Neural progenitor cell (in vitro differentiated cells): ENCODE data around the gene LYST.

ENCODE experiments used
- EZH2 ChIP-seq: fragments of 200-600 bp; sonication (generic); IDR thresholded peaks from 2 replicates; pipeline ENCODE4 v1.6.1; 2017; ENCODE audit warnings: antibody characterized with exemption, mild to moderate bottlenecking, moderate library complexity
- EZH2phosphoT487 ChIP-seq: fragments of 200-600 bp; sonication (generic); IDR thresholded peaks from 2 replicates; pipeline ENCODE4 v1.6.1; 2017; ENCODE audit warnings: antibody characterized with exemption
- TF ChIP-seq, protein P1 (sequence below): fragments of 200-600 bp; sonication (generic); IDR thresholded peaks from 2 replicates; pipeline ENCODE4 v1.5.1; 2017; ENCODE audit warnings: antibody characterized with exemption, mild to moderate bottlenecking

DNA sequence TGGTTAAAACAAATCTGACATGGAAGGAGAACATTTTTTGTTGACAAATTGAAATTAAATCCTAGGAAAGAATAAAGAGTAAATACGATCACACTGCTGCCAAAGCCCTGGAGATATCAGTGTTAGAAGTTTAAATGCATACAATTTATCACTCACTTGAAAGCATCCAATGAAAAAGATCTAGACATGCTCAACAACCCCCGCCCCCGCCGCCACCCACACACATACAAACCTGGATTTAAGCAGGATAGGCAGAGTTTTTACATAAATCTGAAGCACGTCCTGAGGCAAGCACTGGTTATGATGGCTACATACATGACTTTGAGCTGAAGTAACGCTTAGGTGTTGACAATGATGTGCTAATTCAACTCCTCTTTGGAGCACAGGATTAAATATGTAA lies 58.5 kb downstream of the LYST start:
- TF ChIP-seq, protein P1, sequence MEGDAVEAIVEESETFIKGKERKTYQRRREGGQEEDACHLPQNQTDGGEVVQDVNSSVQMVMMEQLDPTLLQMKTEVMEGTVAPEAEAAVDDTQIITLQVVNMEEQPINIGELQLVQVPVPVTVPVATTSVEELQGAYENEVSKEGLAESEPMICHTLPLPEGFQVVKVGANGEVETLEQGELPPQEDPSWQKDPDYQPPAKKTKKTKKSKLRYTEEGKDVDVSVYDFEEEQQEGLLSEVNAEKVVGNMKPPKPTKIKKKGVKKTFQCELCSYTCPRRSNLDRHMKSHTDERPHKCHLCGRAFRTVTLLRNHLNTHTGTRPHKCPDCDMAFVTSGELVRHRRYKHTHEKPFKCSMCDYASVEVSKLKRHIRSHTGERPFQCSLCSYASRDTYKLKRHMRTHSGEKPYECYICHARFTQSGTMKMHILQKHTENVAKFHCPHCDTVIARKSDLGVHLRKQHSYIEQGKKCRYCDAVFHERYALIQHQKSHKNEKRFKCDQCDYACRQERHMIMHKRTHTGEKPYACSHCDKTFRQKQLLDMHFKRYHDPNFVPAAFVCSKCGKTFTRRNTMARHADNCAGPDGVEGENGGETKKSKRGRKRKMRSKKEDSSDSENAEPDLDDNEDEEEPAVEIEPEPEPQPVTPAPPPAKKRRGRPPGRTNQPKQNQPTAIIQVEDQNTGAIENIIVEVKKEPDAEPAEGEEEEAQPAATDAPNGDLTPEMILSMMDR, result no peak
- TF ChIP-seq EZH2, result no peak
- no peak for TF ChIP-seq EZH2phosphoT487
